GM12864 (cell line): ENCODE data around the gene SHISA6.

Experiments
- DNase-seq: peaks from one replicate; pipeline ENCODE4 v3.0.0-alpha.2; 2011; ENCODE audit warnings: low read depth
- H3K4me3 ChIP-seq: 2 replicates; pipeline ENCODE4 v1.5.1; 2011; ENCODE audit warnings: mild to moderate bottlenecking, low read depth, low read length, control low read depth
- TF ChIP-seq, protein P1 (sequence below): IDR thresholded peaks from 2 replicates; pipeline ENCODE4 v1.5.1; 2011; ENCODE audit warnings: low read depth, mild to moderate bottlenecking, moderate library complexity, low read length, control low read depth, inconsistent platforms; ENCODE audit errors: missing control alignments

The SHISA6 gene

DNA sequence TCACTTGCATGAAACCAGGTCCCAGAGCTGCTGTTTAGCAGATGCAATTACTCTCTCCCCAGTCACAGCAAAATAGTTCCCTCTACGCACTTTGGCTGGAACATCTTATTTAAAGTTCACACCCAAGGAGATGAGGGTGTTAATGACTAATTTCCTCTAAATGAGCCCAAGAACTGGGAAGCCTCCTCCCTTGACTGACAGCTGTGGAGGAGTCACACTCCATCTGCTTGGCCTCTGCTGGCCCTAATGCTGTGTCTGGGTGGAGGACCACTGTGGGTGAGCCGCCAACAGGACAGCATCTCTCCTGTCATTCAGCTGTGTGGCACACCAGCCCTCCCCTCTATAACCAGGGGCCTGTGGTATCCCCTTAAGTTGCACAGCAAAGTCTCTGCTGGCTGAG, 115.4 kb downstream of the SHISA6 start:
- H3K4me3 ChIP-seq: no peak overlapping the region
- no peak for DNase-seq
- TF ChIP-seq, protein P1, sequence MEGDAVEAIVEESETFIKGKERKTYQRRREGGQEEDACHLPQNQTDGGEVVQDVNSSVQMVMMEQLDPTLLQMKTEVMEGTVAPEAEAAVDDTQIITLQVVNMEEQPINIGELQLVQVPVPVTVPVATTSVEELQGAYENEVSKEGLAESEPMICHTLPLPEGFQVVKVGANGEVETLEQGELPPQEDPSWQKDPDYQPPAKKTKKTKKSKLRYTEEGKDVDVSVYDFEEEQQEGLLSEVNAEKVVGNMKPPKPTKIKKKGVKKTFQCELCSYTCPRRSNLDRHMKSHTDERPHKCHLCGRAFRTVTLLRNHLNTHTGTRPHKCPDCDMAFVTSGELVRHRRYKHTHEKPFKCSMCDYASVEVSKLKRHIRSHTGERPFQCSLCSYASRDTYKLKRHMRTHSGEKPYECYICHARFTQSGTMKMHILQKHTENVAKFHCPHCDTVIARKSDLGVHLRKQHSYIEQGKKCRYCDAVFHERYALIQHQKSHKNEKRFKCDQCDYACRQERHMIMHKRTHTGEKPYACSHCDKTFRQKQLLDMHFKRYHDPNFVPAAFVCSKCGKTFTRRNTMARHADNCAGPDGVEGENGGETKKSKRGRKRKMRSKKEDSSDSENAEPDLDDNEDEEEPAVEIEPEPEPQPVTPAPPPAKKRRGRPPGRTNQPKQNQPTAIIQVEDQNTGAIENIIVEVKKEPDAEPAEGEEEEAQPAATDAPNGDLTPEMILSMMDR: no peak

DNA sequence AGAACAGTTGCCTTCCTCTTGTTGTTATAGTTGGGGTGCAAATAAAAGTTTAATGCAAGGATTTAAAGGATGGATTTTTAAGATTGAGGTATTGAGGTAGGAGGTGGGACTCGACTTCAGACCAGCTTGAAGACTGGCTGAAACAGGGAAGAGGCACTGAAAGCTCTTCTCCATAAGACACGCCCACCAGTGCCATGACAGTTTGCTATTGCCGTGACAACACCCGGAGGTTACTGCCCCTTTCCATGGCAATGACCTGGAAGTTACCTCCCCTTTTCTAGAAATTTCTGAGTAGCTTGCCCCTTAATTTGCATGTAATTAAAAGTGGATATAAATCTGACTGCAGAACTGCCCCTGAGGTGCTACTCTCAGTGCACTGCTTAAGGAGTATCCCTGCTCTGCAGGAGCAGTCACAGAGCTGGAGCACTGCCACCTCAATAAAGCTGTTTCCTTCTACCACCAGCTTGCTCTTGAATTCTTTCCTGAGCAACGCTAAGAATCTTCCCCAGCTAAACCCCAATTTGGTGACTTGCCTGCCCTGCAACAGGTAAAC, 122.6 kb downstream of the SHISA6 start:
- no peak overlapping the region for H3K4me3 ChIP-seq
- DNase-seq: no peak
- TF ChIP-seq, protein P1: no peak

DNA sequence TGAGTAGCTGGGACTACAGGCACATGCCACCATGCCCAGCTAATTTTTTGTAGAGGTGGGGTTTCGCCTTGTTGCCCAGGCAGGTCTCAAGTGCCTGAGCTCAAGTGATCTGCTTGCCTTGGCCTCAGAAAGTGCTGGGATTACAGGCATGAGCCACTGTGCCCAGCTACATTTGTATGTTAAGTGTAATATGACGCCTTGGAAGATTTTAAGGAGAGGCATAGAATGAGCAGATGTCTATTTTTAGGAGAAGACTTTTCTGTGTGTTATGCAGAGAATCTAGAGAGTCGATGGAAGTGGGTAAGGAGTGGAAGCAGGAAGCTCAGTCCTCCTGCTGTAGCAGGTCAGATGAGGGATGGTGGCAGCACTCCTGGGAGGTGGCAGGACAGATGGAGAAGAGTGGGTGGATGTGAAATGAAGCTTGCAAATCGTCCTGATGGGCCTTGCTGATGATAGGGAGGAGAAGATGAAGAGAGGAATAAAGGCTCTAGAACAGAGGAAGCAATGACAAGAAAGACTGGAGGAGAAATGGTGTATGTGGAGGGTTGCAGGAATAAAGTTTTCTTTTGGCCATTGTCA, 125.3 kb downstream of the SHISA6 start:
- no peak for DNase-seq
- H3K4me3 ChIP-seq: no peak overlapping the region
- TF ChIP-seq, protein P1: no peak

DNA sequence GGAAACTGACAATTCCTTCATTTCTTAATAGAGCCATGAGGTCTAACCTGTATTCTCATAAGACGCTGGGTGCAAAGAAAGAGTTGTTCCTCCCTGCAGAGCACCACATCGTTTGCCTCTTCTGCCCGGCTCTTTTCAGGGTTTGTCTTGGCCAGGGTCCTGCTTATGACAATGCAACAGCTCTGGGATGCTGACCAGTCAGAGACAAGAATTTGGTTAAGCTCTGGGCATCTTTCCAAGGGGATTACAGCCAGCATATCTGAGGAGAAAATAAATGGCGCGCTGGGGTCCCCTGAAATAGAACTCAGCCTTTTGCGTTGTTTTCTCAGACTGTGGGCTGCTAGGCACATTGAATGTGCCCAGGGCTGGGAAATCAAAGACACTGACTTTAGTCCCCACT, 128.6 kb downstream of the SHISA6 start:
- TF ChIP-seq, protein P1: no peak
- no peak for DNase-seq
- no peak overlapping the region for H3K4me3 ChIP-seq

DNA sequence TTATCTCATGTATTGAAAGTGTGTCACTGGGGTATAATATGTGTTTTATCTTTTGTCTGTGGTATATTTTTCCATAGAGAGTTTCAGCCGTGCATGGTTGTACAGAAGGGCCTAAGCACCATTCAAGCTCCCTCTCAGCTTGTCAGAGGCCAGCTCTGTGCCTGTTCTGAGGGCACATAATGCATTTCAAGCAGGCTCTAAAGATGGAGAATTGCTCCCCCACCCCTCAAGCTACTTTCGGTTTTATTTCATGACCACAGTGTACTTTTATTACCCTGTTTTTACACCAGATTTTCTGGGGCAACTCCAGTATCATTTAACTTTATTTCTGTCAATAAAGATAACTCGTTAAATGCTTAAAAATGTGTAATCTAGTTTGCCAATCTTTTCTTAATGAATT, 131.7 kb downstream of the SHISA6 start:
- no peak for DNase-seq
- TF ChIP-seq, protein P1: no peak
- H3K4me3 ChIP-seq: no peak overlapping the region

DNA sequence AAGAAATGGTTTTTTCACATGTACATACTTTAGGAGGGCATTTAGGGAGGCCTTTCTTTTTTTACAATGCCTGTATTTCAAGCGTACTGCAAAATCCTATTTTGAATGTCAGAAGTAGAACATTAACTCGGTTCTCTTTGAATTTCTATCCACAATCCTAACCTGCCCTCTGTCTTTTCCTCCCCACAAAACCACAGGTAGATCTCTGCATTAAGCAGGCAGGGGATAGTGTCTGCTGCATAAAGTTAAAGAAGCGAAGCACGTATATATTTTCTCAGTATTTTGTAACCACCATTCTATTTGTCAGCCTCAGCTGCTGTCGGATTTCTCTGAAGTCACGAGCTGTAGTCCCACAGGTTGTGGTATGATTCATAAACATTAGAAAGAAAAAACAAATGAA, 137.5 kb downstream of the SHISA6 start:
- no peak for DNase-seq
- no peak overlapping the region for H3K4me3 ChIP-seq
- TF ChIP-seq, protein P1: no peak

DNA sequence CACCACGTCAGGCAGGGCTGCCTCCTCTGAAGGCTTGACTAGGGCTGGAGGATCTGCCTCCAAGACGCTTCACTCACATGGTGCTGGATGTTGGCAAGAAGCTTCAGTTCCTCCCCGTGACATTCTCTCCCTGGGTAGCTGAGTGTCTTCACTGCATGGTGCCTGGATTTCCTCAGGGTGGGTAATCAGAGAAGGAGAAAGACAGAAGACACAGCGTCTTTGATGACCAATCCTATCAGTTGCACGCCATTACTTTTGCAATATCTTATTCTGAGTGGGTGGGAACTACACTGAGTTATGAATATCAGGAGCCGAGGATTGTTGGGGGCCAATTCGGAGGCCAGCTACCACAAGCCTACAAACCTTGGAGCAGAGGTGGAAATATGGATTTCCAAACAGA, 139.7 kb downstream of the SHISA6 start:
- DNase-seq: no peak
- TF ChIP-seq, protein P1: no peak
- no peak overlapping the region for H3K4me3 ChIP-seq
